LoVo (cell line): ENCODE data around the gene EPB41L4A.
"Not testable (repeated sequence)": the region's sequence is repeated elsewhere in the genome, so short reads cannot be mapped to it uniquely, and the experiment has no call there.

Experiments used
- DNase-seq: peaks from one replicate; pipeline ENCODE4 v3.0.0-alpha.2; 2016; ENCODE audit warnings: low spot score

EPB41L4A gene

DNA sequence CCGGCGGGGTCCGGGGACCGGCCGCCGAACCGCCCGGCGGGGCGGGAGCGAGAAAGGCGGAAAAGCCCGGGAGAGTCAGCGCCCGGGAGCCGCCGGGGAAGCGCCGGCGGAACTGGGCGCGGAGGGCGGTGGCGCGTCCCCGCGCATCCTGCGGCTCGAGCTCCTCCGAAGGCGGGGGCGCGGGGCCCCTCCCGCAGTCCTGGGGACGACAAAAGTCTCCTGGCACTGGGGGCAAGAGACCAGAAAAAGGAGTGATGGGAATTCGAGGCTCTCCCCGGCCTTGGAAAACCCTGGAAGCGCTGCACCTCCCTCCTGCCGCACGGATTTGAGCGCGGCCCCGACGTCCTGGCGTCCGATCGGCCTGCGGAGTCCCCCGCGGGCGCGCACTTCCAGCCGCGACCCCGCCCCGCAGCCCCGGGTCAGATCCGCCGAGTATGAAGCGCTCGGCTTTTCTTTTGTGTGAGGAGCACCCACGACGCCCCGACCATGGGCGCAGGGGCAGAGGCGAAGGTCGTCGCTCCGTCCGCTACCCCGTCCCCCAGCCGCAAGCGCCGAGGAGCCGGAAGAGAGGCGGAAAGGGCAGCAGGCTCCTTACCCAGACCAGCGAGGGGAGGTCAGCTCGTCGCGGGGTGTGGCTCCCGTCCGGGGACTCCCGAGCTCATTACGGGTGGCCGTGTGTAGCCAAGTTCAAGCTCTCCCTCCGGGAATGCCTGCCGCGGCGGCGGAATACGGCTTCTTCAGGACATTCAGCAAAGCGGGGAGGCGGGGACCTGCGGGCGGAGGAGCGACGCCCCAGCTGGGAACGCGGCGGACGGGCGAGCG is at the start of gene EPB41L4A:
EPB41L4A (minus strand) TSS at position 114 of the 822 bp plus-strand sequence. CDS start 238 bp downstream, outside the sequence.
- peak; percentile 65 for DNase-seq

GRCh38 chr5:112467485-112467884 is 48.4 kb upstream of the EPB41L4A start:
- DNase-seq: no peak

DNA sequence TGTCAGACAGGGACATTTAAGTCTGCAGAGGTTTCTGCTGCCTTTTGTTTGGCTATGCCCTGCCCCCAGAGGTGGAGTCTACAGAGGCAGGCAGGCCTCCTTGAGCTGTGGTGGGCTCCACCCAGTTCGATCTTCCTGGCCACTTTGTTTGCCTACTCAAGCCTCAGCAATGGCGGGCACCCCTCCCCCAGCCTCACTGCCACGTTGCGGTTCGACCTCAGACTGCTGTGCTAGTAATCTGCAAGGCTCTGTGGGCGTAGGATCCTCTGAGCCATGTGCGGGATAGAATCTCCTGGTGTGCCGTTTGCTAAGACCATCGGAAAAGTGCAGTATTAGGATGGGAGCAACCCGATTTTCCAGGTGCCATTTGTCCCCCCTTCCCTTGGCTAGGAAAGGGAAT is 47.2 kb upstream of the EPB41L4A start:
- not testable (repeated sequence) for DNase-seq

DNA sequence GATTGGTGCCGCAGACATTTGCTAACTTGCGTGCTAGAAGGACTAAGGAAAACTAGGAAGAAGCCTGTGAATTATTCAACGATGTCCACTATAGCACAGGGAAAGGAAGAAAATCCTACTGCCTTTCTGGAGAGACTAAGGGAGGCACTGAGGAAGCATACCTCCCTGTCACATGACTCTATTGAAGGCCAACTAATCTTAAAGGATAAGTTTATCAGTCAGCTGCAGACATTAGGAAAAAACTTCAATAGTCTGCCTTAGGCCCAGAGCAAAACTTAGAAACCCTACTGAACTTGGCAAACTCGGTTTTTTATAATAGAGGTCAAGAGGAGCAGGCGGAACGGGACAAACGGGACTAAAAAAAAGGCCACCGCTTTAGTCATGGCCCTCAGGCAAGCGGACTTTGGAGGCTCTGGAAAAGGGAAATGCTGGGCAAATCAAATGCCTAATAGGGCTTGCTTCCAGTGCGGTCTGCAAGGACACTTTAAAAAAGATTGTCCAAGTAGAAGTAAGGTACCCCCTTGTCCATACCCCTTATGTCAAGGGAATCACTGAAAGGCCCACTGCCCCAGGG is 28.2 kb upstream of the EPB41L4A start:
- not testable (repeated sequence) for DNase-seq

- no peak for DNase-seq
These were observed 26.7 kb upstream of the EPB41L4A start for GRCh38 chr5:112445626-112446350.

GRCh38 chr5:112443932-112444331 is 24.9 kb upstream of the EPB41L4A start:
- not testable (repeated sequence) for DNase-seq

DNA sequence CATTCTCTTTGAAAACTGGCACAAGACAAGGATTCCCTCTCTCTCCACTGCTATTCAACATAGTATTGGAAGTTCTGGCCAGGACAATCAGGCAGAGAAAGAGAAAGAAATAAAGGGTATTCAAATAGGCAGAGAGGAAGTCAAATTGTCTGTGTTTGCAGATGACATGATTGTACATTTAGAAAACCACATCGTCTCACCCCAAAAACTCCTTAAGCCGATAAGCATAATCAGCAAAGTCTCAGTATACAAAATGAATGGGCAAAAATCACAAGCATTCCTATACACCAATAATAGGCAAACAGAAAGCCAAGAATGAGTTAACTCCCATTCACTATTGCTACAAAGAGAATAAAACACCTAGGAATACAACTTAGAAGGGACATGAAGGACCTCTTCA is 21.0 kb upstream of the EPB41L4A start:
- DNase-seq: no peak

DNA sequence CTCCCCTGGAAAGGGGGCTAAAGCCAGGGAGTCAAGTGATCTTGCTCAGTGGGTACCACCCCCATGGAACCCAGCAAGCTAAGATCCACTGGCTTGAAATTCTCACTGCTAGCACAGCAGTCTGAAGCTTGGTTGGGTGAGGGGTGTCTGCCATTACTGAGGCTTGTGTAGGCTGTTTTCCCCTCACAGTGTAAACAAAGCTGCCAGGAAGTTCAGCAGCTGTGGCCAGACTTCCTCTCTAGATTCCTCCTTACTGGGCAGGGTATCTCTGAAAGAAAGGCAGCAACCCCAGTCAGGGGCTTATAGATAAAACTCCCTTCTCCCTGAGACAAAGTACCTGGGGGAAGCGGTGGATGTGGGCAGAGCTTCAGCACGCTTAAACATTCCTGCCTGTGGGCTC is 17.1 kb upstream of the EPB41L4A start:
- no peak for DNase-seq

GRCh38 chr5:112434641-112435040 is 15.6 kb upstream of the EPB41L4A start:
- DNase-seq: no peak

DNA sequence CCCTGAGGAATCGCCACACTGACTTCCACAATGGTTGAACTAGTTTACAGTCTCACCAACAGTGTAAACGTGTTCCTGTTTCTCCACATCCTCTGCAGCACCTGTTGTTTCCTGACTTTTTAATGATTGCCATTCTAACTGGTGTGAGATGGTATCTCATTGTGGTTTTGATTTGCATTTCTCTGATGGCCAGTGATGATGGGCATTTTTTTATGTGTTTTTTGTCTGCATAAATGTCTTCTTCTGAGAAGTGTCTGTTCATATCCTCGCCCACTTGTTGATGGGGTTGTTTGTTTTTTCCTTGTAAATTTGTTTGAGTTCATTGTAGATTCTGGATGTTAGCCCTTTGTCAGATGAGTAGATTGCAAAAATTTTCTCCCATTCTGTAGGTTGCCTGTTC is 7.1 kb upstream of the EPB41L4A start:
- not testable (repeated sequence) for DNase-seq

DNA sequence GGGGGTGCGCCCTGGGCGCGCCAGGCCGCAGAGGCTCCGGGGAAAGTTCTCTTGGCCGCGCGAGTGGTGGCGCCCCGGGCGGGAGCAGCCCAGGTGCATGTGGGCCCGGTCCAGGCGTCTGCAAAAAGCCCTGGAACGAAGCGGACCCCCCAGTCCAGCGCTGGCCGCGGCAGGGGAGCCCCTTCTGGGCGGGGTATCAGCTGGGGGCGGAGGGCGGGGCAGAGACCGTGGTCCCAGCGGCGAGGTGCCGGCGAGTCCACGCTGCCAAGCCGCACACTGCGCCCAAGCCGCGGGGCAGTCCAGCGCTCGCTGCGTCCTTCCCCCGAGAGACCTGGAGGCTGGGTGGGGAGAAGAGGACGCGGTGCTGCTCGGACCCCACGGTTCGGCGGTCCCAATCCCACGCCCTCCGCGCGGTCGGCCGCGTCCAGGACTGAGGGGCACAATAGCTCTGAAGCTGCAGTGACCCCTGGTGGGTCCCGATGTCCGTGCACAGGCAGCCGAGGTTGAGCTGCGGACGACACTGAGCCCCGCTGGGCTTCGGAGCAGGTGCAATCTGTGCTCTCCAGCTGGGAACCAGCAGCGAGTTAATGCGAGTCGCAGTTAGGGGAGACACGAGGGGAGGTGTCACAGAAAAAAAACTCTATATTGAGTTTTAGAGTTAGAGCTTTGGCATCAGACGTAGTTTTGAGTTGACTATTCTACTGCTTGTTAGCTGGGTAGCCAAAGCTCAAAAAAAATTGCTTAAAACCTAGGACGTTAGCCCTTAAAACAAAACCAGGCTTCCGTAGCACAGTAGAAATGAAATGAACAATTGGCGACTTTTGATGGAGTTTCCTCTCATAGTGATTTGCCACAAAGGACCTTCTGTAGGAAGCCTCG is 1.1 kb upstream of the EPB41L4A start:
- DNase-seq: peak; percentile 85

- no peak for DNase-seq
These were observed 366 bp downstream of the EPB41L4A start for GRCh38 chr5:112418659-112419163.

DNA sequence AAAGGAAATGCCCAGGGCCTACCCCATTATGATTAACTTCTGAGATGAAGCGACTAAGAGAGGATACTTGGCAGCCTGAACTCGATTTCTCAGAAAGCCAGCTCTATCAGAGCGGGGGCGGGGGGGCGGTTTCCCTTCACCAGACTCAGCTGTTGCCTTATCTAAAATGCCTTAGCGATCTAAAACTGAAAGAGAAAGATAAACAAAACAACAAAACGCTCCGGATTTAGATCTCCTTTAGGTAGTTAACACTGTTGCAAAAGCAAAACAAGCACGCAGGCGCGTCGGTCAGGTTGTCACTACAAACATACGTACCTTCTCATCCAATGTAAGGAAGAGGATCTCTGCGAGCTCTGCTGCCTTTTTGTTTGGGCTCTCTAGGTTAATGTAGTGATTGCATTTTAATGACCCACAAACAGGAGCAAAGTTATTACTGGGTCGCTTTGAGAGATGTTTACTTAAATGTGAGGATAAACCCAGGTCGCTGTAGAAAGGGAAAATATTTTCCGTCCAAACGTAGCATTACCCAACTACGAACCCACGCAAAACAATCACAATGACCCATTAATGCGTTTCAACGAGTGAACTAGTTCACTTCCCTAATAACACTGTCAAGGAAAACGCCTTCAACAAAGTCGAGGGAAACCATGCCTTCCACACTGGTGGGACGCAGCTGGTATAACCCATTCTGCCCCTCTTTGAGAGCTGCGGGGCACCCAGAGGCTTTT is 982 bp downstream of the EPB41L4A start:
- DNase-seq: peak; percentile 17

- no peak for DNase-seq
These were observed 3.5 kb downstream of the EPB41L4A start for GRCh38 chr5:112415552-112415951.

- no peak for DNase-seq
These were observed 5.5 kb downstream of the EPB41L4A start for GRCh38 chr5:112413611-112414010.

DNA sequence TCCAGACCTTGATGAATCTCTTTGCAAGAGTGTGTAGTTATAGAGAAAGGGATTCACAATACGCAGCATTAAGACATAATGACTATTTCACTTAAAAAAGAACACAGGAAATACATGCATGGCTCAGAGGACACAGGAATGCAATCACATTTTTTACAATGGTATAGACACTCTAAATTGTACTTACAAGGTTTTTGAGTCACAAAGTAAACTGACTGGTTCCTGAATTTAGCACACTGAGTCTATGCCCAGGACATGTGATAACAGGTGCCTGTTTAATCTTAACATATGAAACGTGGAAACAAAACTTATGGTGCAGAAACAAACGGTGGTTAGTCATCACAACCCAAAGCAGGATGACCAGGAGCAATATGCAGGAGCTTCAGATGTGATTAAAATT is 6.7 kb downstream of the EPB41L4A start:
- DNase-seq: no peak

GRCh38 chr5:112411903-112412302 is 7.2 kb downstream of the EPB41L4A start:
- no peak for DNase-seq

- DNase-seq: no peak
These were observed 11.4 kb downstream of the EPB41L4A start for GRCh38 chr5:112407666-112408065.

DNA sequence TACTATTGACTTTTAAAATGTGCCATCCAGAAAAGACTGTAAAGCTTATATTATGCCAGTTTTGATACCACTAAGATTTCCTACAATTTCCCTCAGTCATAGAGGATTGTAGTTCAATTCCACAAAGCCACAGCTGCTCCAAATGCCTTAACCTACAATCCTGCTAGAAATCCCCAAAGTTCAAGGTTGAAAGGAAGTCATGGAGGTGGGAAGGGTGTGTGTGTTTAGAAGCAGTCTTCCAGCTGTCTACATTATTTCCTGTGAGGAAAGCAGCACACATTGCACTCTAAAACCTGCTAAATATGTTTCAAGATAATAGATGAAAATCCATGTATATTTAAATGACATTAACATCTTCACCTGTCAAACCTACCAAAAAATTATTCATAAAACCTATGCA is 11.8 kb downstream of the EPB41L4A start:
- no peak for DNase-seq

DNA sequence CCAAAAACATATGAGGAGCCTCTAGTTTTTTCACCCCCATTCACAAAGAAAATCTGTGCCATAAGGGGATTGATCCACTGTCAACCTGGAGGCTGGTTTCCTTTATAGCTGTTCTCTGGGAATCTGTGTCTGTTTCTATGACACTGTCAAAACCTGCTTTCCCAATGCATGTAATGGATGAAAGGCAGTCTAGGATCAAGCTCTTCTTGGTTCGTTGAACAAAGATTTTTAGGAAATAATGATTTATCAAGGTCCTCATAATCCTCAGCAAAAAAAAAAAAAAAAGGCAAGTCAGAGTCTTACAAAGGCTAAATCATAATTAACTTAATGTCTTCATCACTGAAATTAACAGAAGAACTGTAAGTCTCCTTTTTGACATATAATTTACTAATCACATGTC is 16.0 kb downstream of the EPB41L4A start:
- DNase-seq: no peak

DNA sequence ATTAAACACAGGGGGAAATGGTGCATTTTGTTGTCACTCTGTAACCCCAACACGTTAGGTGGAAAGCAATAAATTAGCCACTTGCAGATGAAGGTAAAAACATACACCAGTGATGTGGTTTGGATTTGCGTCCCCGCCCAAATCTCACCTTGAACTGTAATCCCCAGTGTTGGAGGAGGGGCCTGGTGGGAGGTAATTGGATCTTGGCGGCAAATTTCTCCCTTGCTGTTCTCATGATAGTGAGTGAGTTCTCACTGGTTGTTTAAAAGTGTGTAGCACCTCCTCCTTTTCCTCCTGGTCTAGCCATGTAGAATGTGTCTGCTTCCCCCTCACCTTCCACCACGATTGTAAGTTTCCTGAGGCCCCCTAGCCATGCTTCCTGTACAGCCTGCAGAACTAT is 17.2 kb downstream of the EPB41L4A start:
- DNase-seq: no peak
